Uterus (tissue), 2 donors: ENCODE results near the gene NCS1.

Experiments used
- CTCF ChIP-seq, 4 experiments: fragments of 200-600 bp in 2 of 4; fragments of 450-650 bp in 2 of 4; sonication (generic) in 2 of 4; IDR thresholded peaks; one replicate each; pipeline ENCODE4 v1.5.1; 2016 to 2019; ENCODE audit warnings: antibody characterized with exemption in 4 of 4, mild to moderate bottlenecking in 2 of 4, moderate library complexity in 1 of 4
- POLR2A ChIP-seq, 2 donors: fragments of 450-650 bp; IDR thresholded peaks; one replicate each; pipeline ENCODE4 v1.6.1; 2016; ENCODE audit warnings: antibody characterized with exemption in 2 of 2, mild to moderate bottlenecking in 1 of 2, moderate library complexity in 1 of 2

- TF ChIP-seq CTCF (IDR thresholded peaks at IDR 0.05) (no peak), POLR2A (IDR thresholded peaks at IDR 0.05) (no peak)
These were observed 25.0 kb upstream of the NCS1 start for GRCh38 chr9:130147198-130147597.
